HCT116 (cell line): ENCODE data around the gene ARHGEF19. TPM values are rescaled to one million over a fixed set of nuclear protein-coding genes. Genes with fewer than 3 reads are reported as not detected.

Experiments used
- ATAC-seq: fragments of 200-7000 bp; cut with Tn5 transposase; 2 replicates; pipeline ENCODE4 v1.9.1; 2020; ENCODE audit warnings: mild to moderate bottlenecking, moderate library complexity
- BruUV-seq: library from RNA; stranded (reverse); fragments of 400-500 nt; replicated peaks from 2 replicates; lab custom pipeline; 2021; lab: Mats Ljungman, UMichigan
- CTCF ChIA-PET: fragments of 300-600 bp; sonication (Branson Sonifier 250); formaldehyde crosslinking; loops from one replicate; lab custom pipeline; 2021; ENCODE audit warnings: antibody characterized with exemption; lab: Charles Lee
- POLR2A ChIA-PET: fragments of 300-600, 350-600 bp; sonication (Branson Sonifier 250); formaldehyde crosslinking; loops from one replicate; lab custom pipeline; 2021; ENCODE audit warnings: antibody characterized with exemption; lab: Charles Lee
- RAD21 ChIA-PET, 2 experiments: fragments of 300-600 bp; sonication (Branson Sonifier 250); formaldehyde crosslinking; loops; one replicate each; lab custom pipeline; 2023; ENCODE audit warnings: low total read pairs in 2 of 2; ENCODE audit not compliant: uncharacterized antibody in 2 of 2, unreplicated experiment in 2 of 2, low non-redundant PET in 1 of 2; lab: Charles Lee
- DNase-seq: peaks from one replicate; pipeline ENCODE4 v3.0.0-alpha.2; 2010; ENCODE audit warnings: low read depth, low spot score
- H2AFZ ChIP-seq: fragments of 200-600 bp; shearing (Covaris generic), sonication (generic); 2 replicates; pipeline ENCODE4 v1.6.1; 2017; ENCODE audit warnings: low read depth, mixed run types, mixed read lengths, antibody characterized with exemption, low read length; ENCODE audit not compliant: poor library complexity, severe bottlenecking
- H3K27ac ChIP-seq: 2 replicates; pipeline ENCODE4 v1.5.1; 2012; ENCODE audit warnings: low read depth, low read length
- H3K27me3 ChIP-seq: fragments of 200-600 bp; sonication (generic); 2 replicates; pipeline ENCODE4 v1.6.1; 2016; ENCODE audit warnings: mixed run types, low read length, mixed read lengths; ENCODE audit not compliant: insufficient read depth
- H3K36me3 ChIP-seq, 2 experiments: fragments of 200-500 bp in 1 of 2; fragments of 200-600 bp in 1 of 2; sonication (Bioruptor generic) in 1 of 2; sonication (generic) in 1 of 2; 2 replicates each; pipeline versions ENCODE4 v1.5.1 to v1.6.1; 2014 to 2016; ENCODE audit warnings: low read length in 2 of 2, inconsistent platforms in 1 of 2, mixed read lengths in 1 of 2, mixed run types in 1 of 2; ENCODE audit not compliant: insufficient read depth in 2 of 2, control insufficient read depth in 1 of 2
- H3K4me1 ChIP-seq, 2 experiments: fragments of 200-600 bp in 1 of 2; sonication (generic) in 1 of 2; 2 replicates each; pipeline versions ENCODE4 v1.5.1 to v1.6.1; 2012 to 2017; ENCODE audit warnings: low read length in 2 of 2, inconsistent platforms in 1 of 2, mild to moderate bottlenecking in 1 of 2, mixed read lengths in 1 of 2, mixed run types in 1 of 2, moderate library complexity in 1 of 2; ENCODE audit not compliant: insufficient read depth in 2 of 2, control insufficient read depth in 1 of 2
- H3K4me2 ChIP-seq: fragments of 200-600 bp; sonication (generic); 2 replicates; pipeline ENCODE4 v1.6.1; 2017; ENCODE audit warnings: mixed run types, low read length, mixed read lengths
- H3K4me3 ChIP-seq, 2 experiments: fragments of 200-600 bp in 1 of 2; sonication (generic) in 1 of 2; replicated peaks in 1 of 2; 2 replicates each; pipeline ENCODE4 v1.5.1; 2011 to 2016; ENCODE audit warnings: low read length in 2 of 2, control low read depth in 1 of 2, low read depth in 1 of 2, mild to moderate bottlenecking in 1 of 2, mixed read lengths in 1 of 2, mixed run types in 1 of 2
- H3K79me2 ChIP-seq: fragments of 200-600 bp; sonication (generic); 2 replicates; pipeline ENCODE4 v1.6.1; 2017; ENCODE audit warnings: mild to moderate bottlenecking, mixed run types, low read length, moderate library complexity, mixed read lengths; ENCODE audit not compliant: insufficient read depth
- H3K9ac ChIP-seq: fragments of 200-600 bp; sonication (generic); 2 replicates; pipeline ENCODE4 v1.6.1; 2016; ENCODE audit warnings: low read length, mixed read lengths
- H3K9me2 ChIP-seq: fragments of 200-600 bp; sonication (generic), shearing (Covaris generic); 2 replicates; pipeline ENCODE4 v1.6.1; 2017; ENCODE audit warnings: mixed run types, mild to moderate bottlenecking, moderate library complexity; ENCODE audit not compliant: insufficient read depth
- H3K9me3 ChIP-seq, 2 experiments: fragments of 200-500 bp in 1 of 2; fragments of 200-600 bp in 1 of 2; sonication (Bioruptor generic) in 1 of 2; sonication (generic) in 1 of 2; 2 replicates each; pipeline ENCODE4 v1.6.1; 2014 to 2017; ENCODE audit warnings: low read length in 2 of 2, mixed read lengths in 2 of 2, inconsistent platforms in 1 of 2, low read depth in 1 of 2, mild to moderate bottlenecking in 1 of 2, mixed run types in 1 of 2, moderate library complexity in 1 of 2; ENCODE audit not compliant: control insufficient read depth in 1 of 2, insufficient read depth in 1 of 2
- H4K20me1 ChIP-seq: fragments of 200-600 bp; sonication (generic), shearing (Covaris generic); 2 replicates; pipeline ENCODE4 v1.6.1; 2017; ENCODE audit warnings: mixed run types, mild to moderate bottlenecking, moderate library complexity; ENCODE audit not compliant: insufficient read depth
- ELF1 ChIP-seq: IDR thresholded peaks from 2 replicates; pipeline ENCODE4 v1.6.1; 2012; ENCODE audit warnings: low read depth, borderline replicate concordance
- EZH2phosphoT487 ChIP-seq: fragments of 200-600 bp; IDR thresholded peaks from 2 replicates; pipeline ENCODE4 v1.6.1; 2018; ENCODE audit warnings: antibody characterized with exemption, borderline replicate concordance
- FOSL1 ChIP-seq: IDR thresholded peaks from 2 replicates; pipeline ENCODE4 v1.6.1; 2012; ENCODE audit warnings: low read depth
- POLR2AphosphoS5 ChIP-seq: IDR thresholded peaks from 2 replicates; pipeline ENCODE4 v1.6.1; 2011; ENCODE audit warnings: mild to moderate bottlenecking, low read depth, low read length, moderate library complexity
- SIN3A ChIP-seq: IDR thresholded peaks from 2 replicates; pipeline ENCODE4 v1.6.1; 2012; ENCODE audit warnings: low read depth
- SP1 ChIP-seq: IDR thresholded peaks from 2 replicates; pipeline ENCODE4 v1.6.1; 2012; ENCODE audit warnings: low read depth
- SRF ChIP-seq: IDR thresholded peaks from 2 replicates; pipeline ENCODE4 v1.6.1; 2012; ENCODE audit warnings: low read depth
- TCF7L2 ChIP-seq: IDR thresholded peaks from 2 replicates; pipeline ENCODE4 v1.7.0; 2011; ENCODE audit warnings: borderline replicate concordance, inconsistent platforms; ENCODE audit not compliant: insufficient read depth, insufficient read length; ENCODE audit errors: extremely low read depth
- YY1 ChIP-seq: IDR thresholded peaks from 2 replicates; pipeline ENCODE4 v1.6.1; 2011; ENCODE audit warnings: low read length, low read depth, moderate library complexity, mild to moderate bottlenecking; ENCODE audit not compliant: insufficient replicate concordance; ENCODE audit errors: extremely low read depth
- ZFX ChIP-seq: fragments of 450-650 bp; IDR thresholded peaks from 2 replicates; pipeline ENCODE4 v1.6.1; 2017
- ZNF274 ChIP-seq: fragments of 200-500 bp; sonication (Bioruptor generic); IDR thresholded peaks from 2 replicates; pipeline ENCODE4 v1.6.1; 2014; ENCODE audit warnings: mild to moderate bottlenecking, low read depth, low read length, inconsistent platforms
- intact Hi-C: fragments of 100-400 bp; cut with micrococcal nuclease; formaldehyde crosslinking; loops from 2 replicates; pipeline ENCODE4 v1.10.0; 2022
- total RNA-seq: library from RNA; stranded (reverse); gene quantifications from one replicate; pipeline ENCODE4 v1.2.1, GENCODE V29; 2021; ENCODE audit not compliant: unreplicated experiment
- TF ChIP-seq, protein P1 (sequence below): IDR thresholded peaks from 2 replicates; pipeline ENCODE4 v1.6.1; 2012; ENCODE audit warnings: low read depth
- TF ChIP-seq, protein P2 (sequence below), 3 experiments: fragments of 200-600 bp in 1 of 3; sonication (generic) in 1 of 3; IDR thresholded peaks in 2 of 3; conservative IDR thresholded peaks in 1 of 3; 2 replicates each; pipeline ENCODE4 v1.5.1; 2012 to 2017; ENCODE audit warnings: low read depth in 2 of 3, low read length in 2 of 3, antibody characterized with exemption in 1 of 3, borderline replicate concordance in 1 of 3, control low read depth in 1 of 3, mild to moderate bottlenecking in 1 of 3, mixed read lengths in 1 of 3, mixed run types in 1 of 3, moderate library complexity in 1 of 3; ENCODE audit not compliant: insufficient read depth in 1 of 3
- TF ChIP-seq, protein P3 (sequence below): IDR thresholded peaks from 2 replicates; pipeline ENCODE4 v1.6.1; 2011; ENCODE audit warnings: mild to moderate bottlenecking, low read length, moderate library complexity; ENCODE audit not compliant: insufficient replicate concordance; ENCODE audit errors: extremely low read depth
- TF ChIP-seq, protein P4 (sequence below): IDR thresholded peaks from 2 replicates; pipeline ENCODE4 v1.6.1; 2012

Gene ARHGEF19
- total RNA-seq, 1 experiment from 2014 or later: 59.7 TPM

DNA sequence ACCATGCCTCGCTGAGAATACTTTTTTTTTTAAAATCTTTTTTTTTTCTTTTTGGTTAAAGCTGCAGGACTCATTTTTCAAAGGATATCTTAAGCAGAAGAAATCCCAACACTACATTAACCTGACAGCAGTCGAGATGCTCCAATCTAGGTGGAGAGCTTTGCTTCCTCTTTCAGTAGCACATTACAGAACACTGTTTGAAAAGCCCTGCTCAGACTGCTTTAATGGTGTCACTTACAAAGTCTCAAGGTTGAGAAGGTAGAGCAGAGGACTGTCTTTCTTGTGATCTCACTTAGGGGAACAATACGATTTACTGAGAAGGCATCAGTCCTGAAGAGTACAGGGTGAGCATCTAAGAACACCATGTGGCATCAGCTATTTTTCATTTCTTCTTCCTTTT, 45.5 kb upstream of the ARHGEF19 start:
- Histone ChIP-seq H3K36me3 (peaks cover 3 to 8% of the 10 kb centered on the region in 2 experiments; a peak in 2 of 4 replicates), H2AFZ (no peak overlapping the region), H3K4me2 (no peak overlapping the region), H3K27me3 (no peaks in the 10 kb centered on the region), H3K4me3 (no peak overlapping the region), H3K9me3 (no peaks in the 10 kb centered on the region), H3K9ac (no peak overlapping the region), H3K79me2 (no peaks in the 10 kb centered on the region), H3K27ac (no peak overlapping the region)
- intact Hi-C loops: no loop called here
- ATAC-seq: no peak
- BruUV-seq: no TSS peak
- RAD21 ChIA-PET: no interaction called here
- TF ChIP-seq FOSL1 (no peak), TCF7L2 (no peak), SRF (no peak), POLR2AphosphoS5 (no peak), ELF1 (no peak), ZNF274 (no peak), EZH2phosphoT487 (no peak), ZFX (no peak), SP1 (no peak), SIN3A (no peak), YY1 (no peak)
- TF ChIP-seq, protein P1, sequence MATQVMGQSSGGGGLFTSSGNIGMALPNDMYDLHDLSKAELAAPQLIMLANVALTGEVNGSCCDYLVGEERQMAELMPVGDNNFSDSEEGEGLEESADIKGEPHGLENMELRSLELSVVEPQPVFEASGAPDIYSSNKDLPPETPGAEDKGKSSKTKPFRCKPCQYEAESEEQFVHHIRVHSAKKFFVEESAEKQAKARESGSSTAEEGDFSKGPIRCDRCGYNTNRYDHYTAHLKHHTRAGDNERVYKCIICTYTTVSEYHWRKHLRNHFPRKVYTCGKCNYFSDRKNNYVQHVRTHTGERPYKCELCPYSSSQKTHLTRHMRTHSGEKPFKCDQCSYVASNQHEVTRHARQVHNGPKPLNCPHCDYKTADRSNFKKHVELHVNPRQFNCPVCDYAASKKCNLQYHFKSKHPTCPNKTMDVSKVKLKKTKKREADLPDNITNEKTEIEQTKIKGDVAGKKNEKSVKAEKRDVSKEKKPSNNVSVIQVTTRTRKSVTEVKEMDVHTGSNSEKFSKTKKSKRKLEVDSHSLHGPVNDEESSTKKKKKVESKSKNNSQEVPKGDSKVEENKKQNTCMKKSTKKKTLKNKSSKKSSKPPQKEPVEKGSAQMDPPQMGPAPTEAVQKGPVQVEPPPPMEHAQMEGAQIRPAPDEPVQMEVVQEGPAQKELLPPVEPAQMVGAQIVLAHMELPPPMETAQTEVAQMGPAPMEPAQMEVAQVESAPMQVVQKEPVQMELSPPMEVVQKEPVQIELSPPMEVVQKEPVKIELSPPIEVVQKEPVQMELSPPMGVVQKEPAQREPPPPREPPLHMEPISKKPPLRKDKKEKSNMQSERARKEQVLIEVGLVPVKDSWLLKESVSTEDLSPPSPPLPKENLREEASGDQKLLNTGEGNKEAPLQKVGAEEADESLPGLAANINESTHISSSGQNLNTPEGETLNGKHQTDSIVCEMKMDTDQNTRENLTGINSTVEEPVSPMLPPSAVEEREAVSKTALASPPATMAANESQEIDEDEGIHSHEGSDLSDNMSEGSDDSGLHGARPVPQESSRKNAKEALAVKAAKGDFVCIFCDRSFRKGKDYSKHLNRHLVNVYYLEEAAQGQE: no peak
- TF ChIP-seq, protein P2, sequence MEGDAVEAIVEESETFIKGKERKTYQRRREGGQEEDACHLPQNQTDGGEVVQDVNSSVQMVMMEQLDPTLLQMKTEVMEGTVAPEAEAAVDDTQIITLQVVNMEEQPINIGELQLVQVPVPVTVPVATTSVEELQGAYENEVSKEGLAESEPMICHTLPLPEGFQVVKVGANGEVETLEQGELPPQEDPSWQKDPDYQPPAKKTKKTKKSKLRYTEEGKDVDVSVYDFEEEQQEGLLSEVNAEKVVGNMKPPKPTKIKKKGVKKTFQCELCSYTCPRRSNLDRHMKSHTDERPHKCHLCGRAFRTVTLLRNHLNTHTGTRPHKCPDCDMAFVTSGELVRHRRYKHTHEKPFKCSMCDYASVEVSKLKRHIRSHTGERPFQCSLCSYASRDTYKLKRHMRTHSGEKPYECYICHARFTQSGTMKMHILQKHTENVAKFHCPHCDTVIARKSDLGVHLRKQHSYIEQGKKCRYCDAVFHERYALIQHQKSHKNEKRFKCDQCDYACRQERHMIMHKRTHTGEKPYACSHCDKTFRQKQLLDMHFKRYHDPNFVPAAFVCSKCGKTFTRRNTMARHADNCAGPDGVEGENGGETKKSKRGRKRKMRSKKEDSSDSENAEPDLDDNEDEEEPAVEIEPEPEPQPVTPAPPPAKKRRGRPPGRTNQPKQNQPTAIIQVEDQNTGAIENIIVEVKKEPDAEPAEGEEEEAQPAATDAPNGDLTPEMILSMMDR (IDR thresholded peaks at IDR 0.05 in 2 of 3, conservative IDR thresholded peaks at IDR 0.05 in 1 of 3; ENCODE audit: borderline replicate concordance in 1 of 3, insufficient read depth in 1 of 3, low read depth in 2 of 3, low read length in 2 of 3): no peak
- TF ChIP-seq, protein P3, sequence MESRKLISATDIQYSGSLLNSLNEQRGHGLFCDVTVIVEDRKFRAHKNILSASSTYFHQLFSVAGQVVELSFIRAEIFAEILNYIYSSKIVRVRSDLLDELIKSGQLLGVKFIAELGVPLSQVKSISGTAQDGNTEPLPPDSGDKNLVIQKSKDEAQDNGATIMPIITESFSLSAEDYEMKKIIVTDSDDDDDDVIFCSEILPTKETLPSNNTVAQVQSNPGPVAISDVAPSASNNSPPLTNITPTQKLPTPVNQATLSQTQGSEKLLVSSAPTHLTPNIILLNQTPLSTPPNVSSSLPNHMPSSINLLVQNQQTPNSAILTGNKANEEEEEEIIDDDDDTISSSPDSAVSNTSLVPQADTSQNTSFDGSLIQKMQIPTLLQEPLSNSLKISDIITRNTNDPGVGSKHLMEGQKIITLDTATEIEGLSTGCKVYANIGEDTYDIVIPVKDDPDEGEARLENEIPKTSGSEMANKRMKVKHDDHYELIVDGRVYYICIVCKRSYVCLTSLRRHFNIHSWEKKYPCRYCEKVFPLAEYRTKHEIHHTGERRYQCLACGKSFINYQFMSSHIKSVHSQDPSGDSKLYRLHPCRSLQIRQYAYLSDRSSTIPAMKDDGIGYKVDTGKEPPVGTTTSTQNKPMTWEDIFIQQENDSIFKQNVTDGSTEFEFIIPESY: no peak
- TF ChIP-seq, protein P4, sequence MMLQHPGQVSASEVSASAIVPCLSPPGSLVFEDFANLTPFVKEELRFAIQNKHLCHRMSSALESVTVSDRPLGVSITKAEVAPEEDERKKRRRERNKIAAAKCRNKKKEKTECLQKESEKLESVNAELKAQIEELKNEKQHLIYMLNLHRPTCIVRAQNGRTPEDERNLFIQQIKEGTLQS: no peak
- TF ChIP-seq, all 23 proteins: peak for 0
- peaks cover 8 to 12% of the 10 kb centered on the region in 2 experiments; a peak in 3 of 4 replicates for H3K4me1 ChIP-seq
- H4K20me1 ChIP-seq: no peaks in the 10 kb centered on the region
- H3K9me2 ChIP-seq: no peaks in the 10 kb centered on the region
- ChIA-PET CTCF (interaction anchor here (0.8 to 1.4 kb wide), 2 partner anchors 9 to 105 kb away, joined by 3 to 4 read pairs; no protein-coding TSS in a partner anchor), POLR2A (no interaction called here)
- no peak for DNase-seq
